Measurements from ENCODE around the gene PLD5. TPM values are rescaled to one million over a fixed set of nuclear protein-coding genes. Genes with fewer than 3 reads are reported as not detected.

The PLD5 gene
- total RNA-seq, 1 experiment from 2014 or later = not detected

GRCh38 chr1:242534753-242535152 is 10.3 kb upstream of the PLD5 start:
- Histone ChIP-seq H3K79me2 (ENCODE audit: low read length) (no peaks in the 10 kb centered on the region), H3K9ac (ENCODE audit: low read length) (no peak overlapping the region), H3K36me3 (ENCODE audit: low read depth, low read length) (no peaks in the 10 kb centered on the region), H3K9me2 (replicated peaks; ENCODE audit: low read length) (no peaks in the 10 kb centered on the region), H4K20me1 (ENCODE audit: low read length) (no peaks in the 10 kb centered on the region), H2AFZ (ENCODE audit: low read length) (no peak overlapping the region), H3F3A (ENCODE audit: low read length, unreplicated experiment) (no peaks in the 10 kb centered on the region), H3K9me3 (ENCODE audit: low read length) (no peaks in the 10 kb centered on the region), H3K4me3 (ENCODE audit: low read length) (no peak overlapping the region), H3K4me2 (ENCODE audit: low read length) (no peak overlapping the region), H3K4me1 (ENCODE audit: insufficient read depth, low read length) (no peaks in the 10 kb centered on the region), H3K27me3 (ENCODE audit: low read length) (peaks cover 32% of the 10 kb centered on the region), H3K27ac (ENCODE audit: low read length) (no peak overlapping the region)
- TF ChIP-seq EZH2phosphoT487 (IDR thresholded peaks at IDR 0.05; ENCODE audit: borderline replicate concordance, low read length) (no peak), EZH2 (IDR thresholded peaks at IDR 0.05; ENCODE audit: low read length, unreplicated experiment) (no peak), CTCF (conservative IDR thresholded peaks at IDR 0.05; ENCODE audit: low read depth, low read length) (no peak)
- ATAC-seq = no peak
- ChIA-PET CTCF (no interaction called here), POLR2A (ENCODE audit: unreplicated experiment) (no interaction called here)
- DNase-seq = no peak
- intact Hi-C loops (cut with micrococcal nuclease) = no loop called here
- no TSS peak for BruUV-seq (replicated peaks)

- Histone ChIP-seq H3K27me3 (ENCODE audit: low read length) (peaks cover 41% of the 10 kb centered on the region), H3K9me2 (replicated peaks; ENCODE audit: low read length) (no peaks in the 10 kb centered on the region), H3K4me2 (ENCODE audit: low read length) (no peak overlapping the region), H3K4me3 (ENCODE audit: low read length) (no peak overlapping the region), H2AFZ (ENCODE audit: low read length) (no peak overlapping the region), H3K27ac (ENCODE audit: low read length) (no peak overlapping the region), H3K36me3 (ENCODE audit: low read depth, low read length) (no peaks in the 10 kb centered on the region), H3K4me1 (ENCODE audit: insufficient read depth, low read length) (no peaks in the 10 kb centered on the region), H3K9me3 (ENCODE audit: low read length) (no peaks in the 10 kb centered on the region), H4K20me1 (ENCODE audit: low read length) (no peaks in the 10 kb centered on the region), H3F3A (ENCODE audit: low read length, unreplicated experiment) (no peaks in the 10 kb centered on the region), H3K79me2 (ENCODE audit: low read length) (no peaks in the 10 kb centered on the region), H3K9ac (ENCODE audit: low read length) (no peak overlapping the region)
- CTCF ChIA-PET = no interaction called here
- BruUV-seq (replicated peaks) = no TSS peak
- TF ChIP-seq CTCF (conservative IDR thresholded peaks at IDR 0.05; ENCODE audit: low read depth, low read length) (no peak), EZH2 (IDR thresholded peaks at IDR 0.05; ENCODE audit: low read length, unreplicated experiment) (no peak), EZH2phosphoT487 (IDR thresholded peaks at IDR 0.05; ENCODE audit: borderline replicate concordance, low read length) (no peak)
- POLR2A ChIA-PET (ENCODE audit: unreplicated experiment) = no interaction called here
- ATAC-seq (no peak), DNase-seq (no peak)
- intact Hi-C loops (cut with micrococcal nuclease) = no loop called here
Observed at GRCh38 chr1:242530761-242531160, 6.3 kb upstream of the PLD5 start.

GRCh38 chr1:242525769-242526168 is 1.3 kb upstream of the PLD5 start:
- intact Hi-C loops (cut with micrococcal nuclease) = no loop called here
- DNase-seq = no peak
- Histone ChIP-seq H3K4me1 (ENCODE audit: insufficient read depth, low read length) (peaks cover 3% of the 10 kb centered on the region), H3K9me3 (ENCODE audit: low read length) (no peaks in the 10 kb centered on the region), H3K9ac (ENCODE audit: low read length) (no peak overlapping the region), H3F3A (ENCODE audit: low read length, unreplicated experiment) (no peaks in the 10 kb centered on the region), H2AFZ (ENCODE audit: low read length) (no peak overlapping the region), H3K79me2 (ENCODE audit: low read length) (no peaks in the 10 kb centered on the region), H3K27me3 (ENCODE audit: low read length) (peaks cover 64% of the 10 kb centered on the region), H3K36me3 (ENCODE audit: low read depth, low read length) (no peaks in the 10 kb centered on the region), H3K4me3 (ENCODE audit: low read length) (no peak overlapping the region), H4K20me1 (ENCODE audit: low read length) (no peaks in the 10 kb centered on the region), H3K4me2 (ENCODE audit: low read length) (no peak overlapping the region), H3K9me2 (replicated peaks; ENCODE audit: low read length) (no peaks in the 10 kb centered on the region), H3K27ac (ENCODE audit: low read length) (no peak overlapping the region)
- CTCF ChIA-PET = no interaction called here
- no peak for TF ChIP-seq EZH2 (IDR thresholded peaks at IDR 0.05; ENCODE audit: low read length, unreplicated experiment)
- no peak for TF ChIP-seq CTCF (conservative IDR thresholded peaks at IDR 0.05; ENCODE audit: low read depth, low read length)
- TF ChIP-seq EZH2phosphoT487 (IDR thresholded peaks at IDR 0.05; ENCODE audit: borderline replicate concordance, low read length) = no peak
- BruUV-seq (replicated peaks) = no TSS peak
- no peak for ATAC-seq
- POLR2A ChIA-PET (ENCODE audit: unreplicated experiment) = no interaction called here

Data from PC-3 (cell line).